MM.1S (cell line): ENCODE data around the gene RPL35A.
A peak's percentile ranks its signal among the peaks of the same experiment; 100 is the strongest.

Source experiments
- EZH2phosphoT487 ChIP-seq: fragments of 300-600 bp; sonication (generic); IDR thresholded peaks from 2 replicates; pipeline ENCODE4 v1.6.1; 2018; ENCODE audit warnings: antibody characterized with exemption, low read length
- TF ChIP-seq, protein P1 (sequence below): fragments of 300-600 bp; sonication (generic); IDR thresholded peaks from 2 replicates; pipeline ENCODE4 v1.5.1; 2016; ENCODE audit warnings: antibody characterized with exemption, low read length, mixed read lengths

DNA sequence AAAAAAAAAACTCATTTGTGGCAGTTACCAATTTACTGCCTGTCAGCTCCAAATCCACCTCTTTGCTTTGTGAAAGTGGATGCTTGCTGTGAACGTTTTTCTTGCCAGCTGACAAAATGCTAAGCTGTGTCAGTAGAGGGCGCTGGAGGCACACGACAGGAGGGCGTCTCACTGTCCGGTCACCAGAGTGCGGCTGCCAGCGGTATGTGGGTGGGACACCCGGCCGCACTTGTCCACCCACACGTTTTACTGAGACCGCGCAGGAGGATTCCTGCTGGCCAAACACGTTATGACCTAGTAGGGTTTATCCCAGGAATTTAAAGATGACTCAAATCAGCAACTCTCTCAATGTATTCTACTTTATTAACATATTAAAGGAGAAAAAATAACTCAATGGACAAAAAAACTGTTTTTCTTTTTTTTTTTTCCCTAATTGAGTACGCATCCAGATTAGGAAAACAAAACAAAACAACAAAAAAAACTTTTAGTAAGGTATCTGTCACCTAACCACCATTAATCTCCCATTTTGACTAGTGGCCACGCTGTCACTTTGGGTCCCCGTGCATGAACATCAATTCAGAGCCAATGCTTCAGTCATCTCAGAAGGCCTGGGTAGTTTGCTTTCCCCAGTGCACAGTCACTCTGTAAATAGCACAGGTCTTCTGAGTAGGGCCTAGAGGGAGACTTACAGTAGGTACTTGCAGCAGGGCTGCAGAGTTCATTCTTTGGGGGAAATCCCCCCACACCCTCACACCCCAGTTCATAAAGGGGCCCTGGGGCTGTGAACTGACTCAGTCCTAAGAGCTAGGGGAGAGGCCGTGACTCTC is 43.8 kb upstream of the RPL35A start:
- TF ChIP-seq, protein P1, sequence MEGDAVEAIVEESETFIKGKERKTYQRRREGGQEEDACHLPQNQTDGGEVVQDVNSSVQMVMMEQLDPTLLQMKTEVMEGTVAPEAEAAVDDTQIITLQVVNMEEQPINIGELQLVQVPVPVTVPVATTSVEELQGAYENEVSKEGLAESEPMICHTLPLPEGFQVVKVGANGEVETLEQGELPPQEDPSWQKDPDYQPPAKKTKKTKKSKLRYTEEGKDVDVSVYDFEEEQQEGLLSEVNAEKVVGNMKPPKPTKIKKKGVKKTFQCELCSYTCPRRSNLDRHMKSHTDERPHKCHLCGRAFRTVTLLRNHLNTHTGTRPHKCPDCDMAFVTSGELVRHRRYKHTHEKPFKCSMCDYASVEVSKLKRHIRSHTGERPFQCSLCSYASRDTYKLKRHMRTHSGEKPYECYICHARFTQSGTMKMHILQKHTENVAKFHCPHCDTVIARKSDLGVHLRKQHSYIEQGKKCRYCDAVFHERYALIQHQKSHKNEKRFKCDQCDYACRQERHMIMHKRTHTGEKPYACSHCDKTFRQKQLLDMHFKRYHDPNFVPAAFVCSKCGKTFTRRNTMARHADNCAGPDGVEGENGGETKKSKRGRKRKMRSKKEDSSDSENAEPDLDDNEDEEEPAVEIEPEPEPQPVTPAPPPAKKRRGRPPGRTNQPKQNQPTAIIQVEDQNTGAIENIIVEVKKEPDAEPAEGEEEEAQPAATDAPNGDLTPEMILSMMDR, result peak; percentile 99
- TF ChIP-seq EZH2phosphoT487, result no peak
